K562 (cell line): ENCODE data around the gene LITAF. TPM values are rescaled to one million over a fixed set of nuclear protein-coding genes. Genes with fewer than 3 reads are reported as not detected.

ENCODE experiments used
- CBX3 ChIP-seq, 2 experiments: IDR thresholded peaks; 1 replicate in 1 of 2; 2 replicates in 1 of 2; pipeline ENCODE4 v1.6.1; 2012; ENCODE audit warnings: inconsistent platforms in 2 of 2, low read length in 2 of 2, borderline replicate concordance in 1 of 2, control low read depth in 1 of 2
- CEBPG ChIP-seq, 3 experiments: fragments of 200-800 bp in 1 of 3; sonication (Bioruptor generic) in 1 of 3; sonication (generic) in 1 of 3; formaldehyde crosslinking in 1 of 3; IDR thresholded peaks in 2 of 3; conservative IDR thresholded peaks in 1 of 3; 2 replicates each; pipeline versions ENCODE4 v1.6.1 to v1.8.0; 2016 to 2022; ENCODE audit warnings: missing compliant biosample characterization in 2 of 3, missing genetic modification characterization in 2 of 3, mild to moderate bottlenecking in 1 of 3, missing genetic modification reagents in 1 of 3
- FOXA3 ChIP-seq, 2 experiments: fragments of 450-650 bp in 1 of 2; sonication (generic) in 1 of 2; formaldehyde crosslinking; IDR thresholded peaks in 1 of 2; conservative IDR thresholded peaks in 1 of 2; 2 replicates each; pipeline versions ENCODE4 v1.4.0 to v1.8.0; 2020 to 2022; ENCODE audit warnings: mild to moderate bottlenecking in 2 of 2, missing genetic modification reagents in 1 of 2
- HIVEP1 ChIP-seq: fragments of 250-450 bp; sonication (Bioruptor Pico); IDR thresholded peaks from 2 replicates; pipeline ENCODE4 v1.4.0; 2020; ENCODE audit warnings: mild to moderate bottlenecking
- NR2C2 ChIP-seq, 2 experiments: fragments of 200-800 bp in 1 of 2; sonication (Bioruptor generic) in 1 of 2; sonication (generic) in 1 of 2; formaldehyde crosslinking in 1 of 2; IDR thresholded peaks; 2 replicates each; pipeline versions ENCODE4 v1.6.1 to v1.8.0; 2016 to 2022; ENCODE audit warnings: mild to moderate bottlenecking in 1 of 2, missing compliant biosample characterization in 1 of 2, missing genetic modification characterization in 1 of 2, missing genetic modification reagents in 1 of 2
- PHTF2 ChIP-seq: fragments of 250-450 bp; sonication (Bioruptor Pico); IDR thresholded peaks from 2 replicates; pipeline ENCODE4 v1.5.0; 2021; ENCODE audit warnings: mild to moderate bottlenecking
- PYGO2 ChIP-seq: fragments of 450-650 bp; IDR thresholded peaks from 2 replicates; pipeline ENCODE4 v1.6.1; 2016; ENCODE audit warnings: mild to moderate bottlenecking, missing genetic modification characterization, moderate library complexity, missing compliant biosample characterization
- RAD21 ChIP-seq, 2 experiments: fragments of 250-450 bp in 1 of 2; fragments of 450-650 bp in 1 of 2; sonication (Bioruptor Pico) in 1 of 2; formaldehyde crosslinking in 1 of 2; IDR thresholded peaks in 1 of 2; conservative IDR thresholded peaks in 1 of 2; 2 replicates each; pipeline versions ENCODE4 v1.4.0 to v1.8.0; 2020 to 2022; ENCODE audit warnings: mild to moderate bottlenecking in 2 of 2, moderate library complexity in 1 of 2
- RBFOX2 ChIP-seq: fragments of 200-400 bp; formaldehyde crosslinking; IDR thresholded peaks from 2 replicates; pipeline ENCODE4 v1.6.1; 2017; ENCODE audit warnings: low read depth, mild to moderate bottlenecking, low read length, moderate library complexity
- SIN3A ChIP-seq, 2 experiments: fragments of 150-350 bp in 1 of 2; IDR thresholded peaks; 2 replicates each; pipeline ENCODE4 v1.6.1; 2011 to 2016; ENCODE audit warnings: borderline replicate concordance in 2 of 2, low read depth in 2 of 2, low read length in 2 of 2, mild to moderate bottlenecking in 2 of 2, moderate library complexity in 2 of 2; ENCODE audit not compliant: control insufficient read depth in 1 of 2
- ZC3H4 ChIP-seq: sonication (generic); formaldehyde crosslinking; IDR thresholded peaks from 2 replicates; pipeline ENCODE4 v1.9.0; 2021; ENCODE audit warnings: missing genetic modification reagents, borderline replicate concordance
- ZNF551 ChIP-seq: fragments of 250-450 bp; sonication (Bioruptor Pico); IDR thresholded peaks from 2 replicates; pipeline ENCODE4 v1.5.0; 2021; ENCODE audit warnings: mild to moderate bottlenecking, moderate library complexity
- ZNF584 ChIP-seq: fragments of 200-800 bp; sonication (Bioruptor generic); IDR thresholded peaks from 2 replicates; pipeline ENCODE4 v1.6.1; 2016; ENCODE audit warnings: low read depth, mild to moderate bottlenecking, missing genetic modification characterization, missing compliant biosample characterization
- ZNF830 ChIP-seq: fragments of 250-450 bp; sonication (Bioruptor Pico); IDR thresholded peaks from 2 replicates; pipeline ENCODE4 v1.5.0; 2021; ENCODE audit warnings: mild to moderate bottlenecking
- polyA plus RNA-seq, 8 experiments: library from polyadenylated mRNA; depleted of rRNA in 4 of 8; stranded (reverse) in 5 of 8; unstranded in 3 of 8; fragments of >200 nt; fragmentation: Nextera tagmentation in 2 of 8; fragmentation: Illumina TruSeq in 1 of 8; extraction: Ambion mirVana in 2 of 8; extraction: Trizol in 1 of 8; gene quantifications; 2 replicates each; pipeline versions ENCODE4 v1.2.1 to v1.2.3, GENCODE V29; 2011 to 2014; ENCODE audit warnings: inconsistent platforms in 1 of 8, missing spikeins in 1 of 8
- total RNA-seq, 7 experiments: library from RNA; depleted of rRNA in 6 of 7; stranded (reverse); fragments of >200 nt in 6 of 7; fragmentation: Illumina TruSeq in 2 of 7; extraction: Trizol in 2 of 7; gene quantifications; 2 replicates each; pipeline versions ENCODE4 v1.2.1 to v1.2.3, GENCODE V29; 2011 to 2021; ENCODE audit warnings: low replicate concordance in 1 of 7
- TF ChIP-seq, protein P1 (sequence below), 2 experiments: fragments of 450-650 bp; conservative IDR thresholded peaks; 2 replicates each; pipeline ENCODE4 v1.6.1; 2017; ENCODE audit warnings: mild to moderate bottlenecking in 2 of 2, moderate library complexity in 2 of 2
- TF ChIP-seq, protein P2 (sequence below): fragments of 450-650 bp; IDR thresholded peaks from 2 replicates; pipeline ENCODE4 v1.6.1; 2016; ENCODE audit warnings: missing biosample characterization, missing genetic modification characterization
- TF ChIP-seq, protein P3 (sequence below): fragments of 200-800 bp; sonication (Bioruptor generic); IDR thresholded peaks from 2 replicates; pipeline ENCODE4 v1.6.1; 2017; ENCODE audit warnings: missing genetic modification characterization, missing compliant biosample characterization
- TF ChIP-seq, protein P4 (sequence below): fragments of 250-450 bp; sonication (Bioruptor Pico); IDR thresholded peaks from 2 replicates; pipeline ENCODE4 v1.5.0; 2020; ENCODE audit warnings: mild to moderate bottlenecking, borderline replicate concordance

The LITAF gene
- total and polyA plus RNA-seq, 9 of the 15 experiments (the other 6 are each of a cell fraction or from before 2014, with no cell fraction given): 4.1 to 17.8 (median 11.9) TPM

DNA sequence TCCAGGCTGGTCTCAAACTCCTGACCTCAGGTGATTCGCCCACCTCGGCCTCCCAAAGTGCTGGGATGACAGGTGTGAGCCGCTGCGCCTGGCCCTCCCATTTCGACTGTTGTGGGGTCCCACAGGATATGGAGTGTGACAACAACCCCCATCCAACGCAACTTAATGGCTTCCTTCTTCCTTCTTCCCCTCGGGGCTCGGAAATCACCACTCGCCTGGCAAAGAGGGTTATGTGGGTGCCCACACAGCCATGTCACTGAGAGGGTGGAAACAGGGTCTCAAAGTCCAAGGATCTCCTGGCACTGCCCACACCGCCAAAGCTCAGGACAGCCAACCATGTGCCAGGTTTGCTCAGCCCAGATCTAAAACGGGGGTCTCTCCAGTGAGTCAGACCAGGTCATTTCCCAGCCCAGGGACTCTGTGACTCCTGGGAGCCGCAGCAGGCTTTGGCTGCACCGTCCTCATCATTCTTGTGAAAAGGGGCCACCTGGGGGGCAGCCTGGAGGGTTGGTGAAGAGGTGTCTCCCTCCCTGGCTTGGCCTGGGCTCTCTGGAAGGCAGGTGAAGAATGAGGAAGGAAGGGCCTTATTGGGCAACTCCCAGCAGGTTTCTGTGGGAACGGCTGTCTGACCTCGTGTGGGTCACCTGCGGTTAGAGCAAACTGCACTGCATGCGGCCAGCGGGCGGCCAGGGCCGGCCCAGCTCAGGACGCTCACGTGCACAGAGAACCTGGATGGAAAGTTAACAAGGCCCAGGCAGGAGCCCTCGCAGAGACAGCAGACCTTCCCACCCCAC, 25.3 kb upstream of the LITAF start (continued):
- TF ChIP-seq, protein P1, sequence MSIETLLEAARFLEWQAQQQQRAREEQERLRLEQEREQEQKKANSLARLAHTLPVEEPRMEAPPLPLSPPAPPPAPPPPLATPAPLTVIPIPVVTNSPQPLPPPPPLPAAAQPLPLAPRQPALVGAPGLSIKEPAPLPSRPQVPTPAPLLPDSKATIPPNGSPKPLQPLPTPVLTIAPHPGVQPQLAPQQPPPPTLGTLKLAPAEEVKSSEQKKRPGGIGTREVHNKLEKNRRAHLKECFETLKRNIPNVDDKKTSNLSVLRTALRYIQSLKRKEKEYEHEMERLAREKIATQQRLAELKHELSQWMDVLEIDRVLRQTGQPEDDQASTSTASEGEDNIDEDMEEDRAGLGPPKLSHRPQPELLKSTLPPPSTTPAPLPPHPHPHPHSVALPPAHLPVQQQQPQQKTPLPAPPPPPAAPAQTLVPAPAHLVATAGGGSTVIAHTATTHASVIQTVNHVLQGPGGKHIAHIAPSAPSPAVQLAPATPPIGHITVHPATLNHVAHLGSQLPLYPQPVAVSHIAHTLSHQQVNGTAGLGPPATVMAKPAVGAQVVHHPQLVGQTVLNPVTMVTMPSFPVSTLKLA (conservative IDR thresholded peaks at IDR 0.05): peak in 1 of 2 experiments; percentile 59; a peak in 1 of 4 replicates
- TF ChIP-seq PHTF2 (CRISPR knock-in tag) (no peak), NR2C2 (CRISPR knock-in tag; IDR thresholded peaks at IDR 0.05) (peak; percentile 89), NR2C2 (tag; IDR thresholded peaks at IDR 0.05) (peak; percentile 88), PYGO2 (tag) (no peak), FOXA3 (CRISPR knock-in tag; conservative IDR thresholded peaks at IDR 0.05 in 1 of 2, IDR thresholded peaks at IDR 0.05 in 1 of 2) (peak in 1 of 2 experiments; percentile 10; a peak in 1 of 4 replicates), ZNF584 (CRISPR knock-in tag) (peak; percentile 76), CEBPG (CRISPR knock-in tag; IDR thresholded peaks at IDR 0.05) (peak; percentile 93), CEBPG (tag; conservative IDR thresholded peaks at IDR 0.05 in 1 of 2, IDR thresholded peaks at IDR 0.05 in 1 of 2) (peak; percentile 83 to 91), ZNF551 (CRISPR knock-in tag) (no peak), ZC3H4 (CRISPR knock-in tag) (no peak), HIVEP1 (CRISPR knock-in tag) (peak; percentile 64; the same call in 1 of the 2 replicates), RBFOX2 (peak; percentile 63), CBX3 (IDR thresholded peaks at IDR 0.05; ENCODE audit: borderline replicate concordance in 1 of 2, low read length in 2 of 2) (peak in 1 of 2 experiments; percentile 73; a peak in 1 of 3 replicates), SIN3A (IDR thresholded peaks at IDR 0.05; ENCODE audit: borderline replicate concordance in 2 of 2, control insufficient read depth in 1 of 2, low read depth in 2 of 2, low read length in 2 of 2) (no peak), ZNF830 (CRISPR knock-in tag) (no peak), RAD21 (CRISPR knock-in tag; conservative IDR thresholded peaks at IDR 0.05 in 1 of 2, IDR thresholded peaks at IDR 0.05 in 1 of 2) (0 out of 4 replicates have a peak, but pooled peaks have one; percentile 7 to 18)
- TF ChIP-seq, protein P2, sequence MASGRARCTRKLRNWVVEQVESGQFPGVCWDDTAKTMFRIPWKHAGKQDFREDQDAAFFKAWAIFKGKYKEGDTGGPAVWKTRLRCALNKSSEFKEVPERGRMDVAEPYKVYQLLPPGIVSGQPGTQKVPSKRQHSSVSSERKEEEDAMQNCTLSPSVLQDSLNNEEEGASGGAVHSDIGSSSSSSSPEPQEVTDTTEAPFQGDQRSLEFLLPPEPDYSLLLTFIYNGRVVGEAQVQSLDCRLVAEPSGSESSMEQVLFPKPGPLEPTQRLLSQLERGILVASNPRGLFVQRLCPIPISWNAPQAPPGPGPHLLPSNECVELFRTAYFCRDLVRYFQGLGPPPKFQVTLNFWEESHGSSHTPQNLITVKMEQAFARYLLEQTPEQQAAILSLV: 0 out of 2 replicates have a peak, but pooled peaks have one; percentile 16
- TF ChIP-seq, protein P3, sequence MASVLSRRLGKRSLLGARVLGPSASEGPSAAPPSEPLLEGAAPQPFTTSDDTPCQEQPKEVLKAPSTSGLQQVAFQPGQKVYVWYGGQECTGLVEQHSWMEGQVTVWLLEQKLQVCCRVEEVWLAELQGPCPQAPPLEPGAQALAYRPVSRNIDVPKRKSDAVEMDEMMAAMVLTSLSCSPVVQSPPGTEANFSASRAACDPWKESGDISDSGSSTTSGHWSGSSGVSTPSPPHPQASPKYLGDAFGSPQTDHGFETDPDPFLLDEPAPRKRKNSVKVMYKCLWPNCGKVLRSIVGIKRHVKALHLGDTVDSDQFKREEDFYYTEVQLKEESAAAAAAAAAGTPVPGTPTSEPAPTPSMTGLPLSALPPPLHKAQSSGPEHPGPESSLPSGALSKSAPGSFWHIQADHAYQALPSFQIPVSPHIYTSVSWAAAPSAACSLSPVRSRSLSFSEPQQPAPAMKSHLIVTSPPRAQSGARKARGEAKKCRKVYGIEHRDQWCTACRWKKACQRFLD (CRISPR knock-in tag): peak; percentile 59; the same call in 1 of the 2 replicates
- TF ChIP-seq, protein P4, sequence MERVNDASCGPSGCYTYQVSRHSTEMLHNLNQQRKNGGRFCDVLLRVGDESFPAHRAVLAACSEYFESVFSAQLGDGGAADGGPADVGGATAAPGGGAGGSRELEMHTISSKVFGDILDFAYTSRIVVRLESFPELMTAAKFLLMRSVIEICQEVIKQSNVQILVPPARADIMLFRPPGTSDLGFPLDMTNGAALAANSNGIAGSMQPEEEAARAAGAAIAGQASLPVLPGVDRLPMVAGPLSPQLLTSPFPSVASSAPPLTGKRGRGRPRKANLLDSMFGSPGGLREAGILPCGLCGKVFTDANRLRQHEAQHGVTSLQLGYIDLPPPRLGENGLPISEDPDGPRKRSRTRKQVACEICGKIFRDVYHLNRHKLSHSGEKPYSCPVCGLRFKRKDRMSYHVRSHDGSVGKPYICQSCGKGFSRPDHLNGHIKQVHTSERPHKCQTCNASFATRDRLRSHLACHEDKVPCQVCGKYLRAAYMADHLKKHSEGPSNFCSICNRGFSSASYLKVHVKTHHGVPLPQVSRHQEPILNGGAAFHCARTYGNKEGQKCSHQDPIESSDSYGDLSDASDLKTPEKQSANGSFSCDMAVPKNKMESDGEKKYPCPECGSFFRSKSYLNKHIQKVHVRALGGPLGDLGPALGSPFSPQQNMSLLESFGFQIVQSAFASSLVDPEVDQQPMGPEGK: no peak
